Keratinocyte (primary cell): ENCODE measurements around the gene MYH9. TPM values are rescaled to one million over a fixed set of nuclear protein-coding genes. Genes with fewer than 3 reads are reported as not detected.

ENCODE experiments used
- DNase-seq: peaks from one replicate; pipeline ENCODE4 v3.0.0-alpha.2; 2011; ENCODE audit warnings: low read depth, missing footprints, low spot score
- FAIRE-seq: peaks from 2 replicates; lab custom pipeline; 2011; peaks lifted over from hg19 to GRCh38; lab: Jason Lieb, UNC
- H2AFZ ChIP-seq: 2 replicates; pipeline ENCODE4 v1.6.0; 2012; ENCODE audit warnings: low read length, control low read depth, inconsistent platforms; ENCODE audit not compliant: control insufficient read depth
- H3K27ac ChIP-seq: 2 replicates; pipeline ENCODE4 v1.5.1; 2011; ENCODE audit warnings: low read length; ENCODE audit not compliant: control insufficient read depth, insufficient read depth
- H3K27me3 ChIP-seq: 3 replicates; pipeline ENCODE4 v1.6.0; 2011; ENCODE audit warnings: low read length; ENCODE audit not compliant: control insufficient read depth, insufficient read depth; ENCODE audit errors: extremely low read depth
- H3K36me3 ChIP-seq, 2 experiments: 2 replicates in 1 of 2; 3 replicates in 1 of 2; pipeline ENCODE4 v1.5.1; 2011; ENCODE audit warnings: low read length in 2 of 2, mild to moderate bottlenecking in 1 of 2; ENCODE audit not compliant: control insufficient read depth in 2 of 2, insufficient read depth in 2 of 2; ENCODE audit errors: extremely low read depth in 1 of 2
- H3K4me1 ChIP-seq: 3 replicates; pipeline ENCODE4 v1.5.1; 2011; ENCODE audit warnings: low read length; ENCODE audit not compliant: control insufficient read depth, insufficient read depth; ENCODE audit errors: extremely low read depth
- H3K4me2 ChIP-seq: 3 replicates; pipeline ENCODE4 v1.6.0; 2011; ENCODE audit warnings: low read depth, low read length; ENCODE audit not compliant: control insufficient read depth, insufficient read depth; ENCODE audit errors: extremely low read depth
- H3K4me3 ChIP-seq, 3 experiments: fragments of 200-600 bp in 1 of 3; sonication (generic) in 1 of 3; 2 replicates in 2 of 3; 3 replicates in 1 of 3; pipeline ENCODE4 v1.5.1; 2011 to 2016; ENCODE audit warnings: low read length in 3 of 3, mild to moderate bottlenecking in 3 of 3, control low read depth in 2 of 3, inconsistent platforms in 1 of 3, low read depth in 1 of 3, mixed read lengths in 1 of 3, mixed run types in 1 of 3, moderate library complexity in 1 of 3; ENCODE audit not compliant: control insufficient read depth in 2 of 3, insufficient read depth in 2 of 3; ENCODE audit errors: extremely low read depth in 1 of 3
- H3K79me2 ChIP-seq: 2 replicates; pipeline ENCODE4 v1.6.0; 2012; ENCODE audit warnings: low read length; ENCODE audit not compliant: control insufficient read depth, insufficient read depth
- H3K9ac ChIP-seq: 3 replicates; pipeline ENCODE4 v1.6.0; 2011; ENCODE audit warnings: low read length; ENCODE audit not compliant: control insufficient read depth, insufficient read depth; ENCODE audit errors: extremely low read depth
- H3K9me1 ChIP-seq: 3 replicates; pipeline ENCODE4 v1.6.0; 2011; ENCODE audit warnings: low read length; ENCODE audit not compliant: control insufficient read depth, insufficient read depth; ENCODE audit errors: extremely low read depth
- H3K9me3 ChIP-seq: 2 replicates; pipeline ENCODE4 v1.5.1; 2012; ENCODE audit warnings: low read depth, low read length; ENCODE audit not compliant: control insufficient read depth
- H4K20me1 ChIP-seq: 3 replicates; pipeline ENCODE4 v1.6.0; 2011; ENCODE audit warnings: low read length; ENCODE audit not compliant: control insufficient read depth, insufficient read depth; ENCODE audit errors: extremely low read depth
- CTCF ChIP-seq, 3 experiments: IDR thresholded peaks in 1 of 3; conservative IDR thresholded peaks in 1 of 3; optimal IDR thresholded peaks in 1 of 3; 2 replicates in 2 of 3; 3 replicates in 1 of 3; pipeline versions ENCODE3 to v1.5.1; 2011; ENCODE audit warnings: low read length in 3 of 3, mild to moderate bottlenecking in 3 of 3, moderate library complexity in 2 of 3, control low read depth in 1 of 3, inconsistent platforms in 1 of 3; ENCODE audit not compliant: insufficient read depth in 2 of 3; ENCODE audit errors: extremely low read depth in 1 of 3
- EZH2 ChIP-seq: IDR thresholded peaks from one replicate; pipeline ENCODE4 v1.6.1; 2012; ENCODE audit warnings: inconsistent platforms, mild to moderate bottlenecking, low read length, moderate library complexity
- dilution Hi-C: fragments of 300-500 bp; cut with MboI; formaldehyde crosslinking; loops from one replicate; pipeline ENCODE4 v1.7.0; 2020; ENCODE audit warnings: low sequenced_read_pairs; ENCODE audit not compliant: extremely low pct_ligation_motif_present
- polyA plus RNA-seq, 5 experiments: library from polyadenylated mRNA; depleted of rRNA in 3 of 5; stranded (reverse) in 3 of 5; stranded (forward) in 1 of 5; unstranded in 1 of 5; fragments of >200 nt; gene quantifications; 1 replicate in 1 of 5; 2 replicates in 3 of 5; 3 replicates in 1 of 5; pipeline versions ENCODE4 v1.2.1 to v1.2.3, GENCODE V29; 2011 to 2012; ENCODE audit warnings: missing spikeins in 2 of 5, low read depth in 1 of 5, low replicate concordance in 1 of 5

Gene MYH9
- polyA plus RNA-seq, 1 donor (not counting 4 experiments of a cell fraction or from before 2014, with no cell fraction given), result 351 TPM

- Histone ChIP-seq H3K9ac (no peak overlapping the region), H3K4me2 (peak overlapping the region; percentile 30), H3K4me3 (no peak overlapping the region), H3K36me3 (peaks cover 23 to 46% of the 10 kb centered on the region in 2 experiments), H3K4me1 (peaks cover 75% of the 10 kb centered on the region), H4K20me1 (peaks cover 89% of the 10 kb centered on the region), H3K27ac (no peak overlapping the region), H2AFZ (no peak overlapping the region), H3K9me1 (peaks cover 12% of the 10 kb centered on the region), H3K79me2 (peaks cover 96% of the 10 kb centered on the region), H3K9me3 (no peaks in the 10 kb centered on the region), H3K27me3 (no peaks in the 10 kb centered on the region)
- TF ChIP-seq EZH2, result no peak
- no peak for TF ChIP-seq CTCF (optimal IDR thresholded peaks at IDR 0.05 in 1 of 3, IDR thresholded peaks at IDR 0.05 in 1 of 3, conservative IDR thresholded peaks at IDR 0.05 in 1 of 3; ENCODE audit: extremely low read depth in 1 of 3, insufficient read depth in 2 of 3, low read length in 3 of 3)
- DNase-seq, result no peak
- FAIRE-seq, result no peak
- dilution Hi-C loops, result no loop called here
These were observed 9.5 kb downstream of the MYH9 start for GRCh38 chr22:36378080-36378868.

GRCh38 chr22:36377022-36377631, 10.6 kb downstream of the MYH9 start:
- Histone ChIP-seq H2AFZ (no peak overlapping the region), H3K4me2 (peak overlapping the region; percentile 29), H3K4me3 (no peak overlapping the region), H4K20me1 (peaks cover 91% of the 10 kb centered on the region), H3K4me1 (peaks cover 82% of the 10 kb centered on the region), H3K9me1 (peaks cover 10% of the 10 kb centered on the region), H3K27me3 (no peaks in the 10 kb centered on the region), H3K36me3 (peaks cover 21 to 46% of the 10 kb centered on the region in 2 experiments), H3K9me3 (no peaks in the 10 kb centered on the region), H3K79me2 (peaks cover 97% of the 10 kb centered on the region), H3K27ac (no peak overlapping the region), H3K9ac (no peak overlapping the region)
- FAIRE-seq (no peak), DNase-seq (no peak)
- dilution Hi-C loops, result no loop called here
- TF ChIP-seq CTCF (optimal IDR thresholded peaks at IDR 0.05 in 1 of 3, IDR thresholded peaks at IDR 0.05 in 1 of 3, conservative IDR thresholded peaks at IDR 0.05 in 1 of 3; ENCODE audit: extremely low read depth in 1 of 3, insufficient read depth in 2 of 3, low read length in 3 of 3), result no peak
- TF ChIP-seq EZH2, result no peak
